Astrocyte of the cerebellum (primary cell): Measurements from ENCODE around the gene NFX1.

Experiments
- DNase-seq: peaks from one replicate; pipeline ENCODE4 v3.0.0-alpha.2; 2011; ENCODE audit warnings: low read depth
- H3K4me3 ChIP-seq: 2 replicates; pipeline ENCODE4 v1.5.1; 2011; ENCODE audit warnings: mild to moderate bottlenecking, low read depth, low read length, moderate library complexity
- CTCF ChIP-seq: IDR thresholded peaks from 2 replicates; pipeline ENCODE4 v1.5.1; 2012; ENCODE audit warnings: low read length, low read depth, moderate library complexity, mild to moderate bottlenecking; ENCODE audit errors: missing control alignments
- in situ Hi-C: cut with HindIII; loops from 2 replicates; pipeline ENCODE4 v1.10.0; 2017; ENCODE audit warnings: low sequenced_read_pairs

Gene NFX1

GRCh38 chr9:33297432-33297831 lies 7.1 kb downstream of the NFX1 start:
- DNase-seq: no peak
- H3K4me3 ChIP-seq: no peak overlapping the region
- TF ChIP-seq CTCF: no peak
- in situ Hi-C loops: loop anchor here (25.0 kb wide), 1 partner anchor 165 kb away; the partner anchor contains the start of gene NOL6

GRCh38 chr9:33300546-33300945 lies 10.2 kb downstream of the NFX1 start:
- TF ChIP-seq CTCF: no peak
- in situ Hi-C loops: no loop called here
- H3K4me3 ChIP-seq: no peak overlapping the region
- no peak for DNase-seq

- no peak overlapping the region for H3K4me3 ChIP-seq
- TF ChIP-seq CTCF: no peak
- in situ Hi-C loops: no loop called here
- DNase-seq: no peak
Measured at GRCh38 chr9:33304362-33304761, 14.0 kb downstream of the NFX1 start.

- TF ChIP-seq CTCF: no peak
- no peak overlapping the region for H3K4me3 ChIP-seq
- no peak for DNase-seq
- in situ Hi-C loops: no loop called here
Measured at GRCh38 chr9:33306037-33306436, 15.7 kb downstream of the NFX1 start.

GRCh38 chr9:33307067-33307466 lies 16.8 kb downstream of the NFX1 start:
- no peak for TF ChIP-seq CTCF
- in situ Hi-C loops: no loop called here
- no peak for DNase-seq
- no peak overlapping the region for H3K4me3 ChIP-seq

- H3K4me3 ChIP-seq: no peak overlapping the region
- in situ Hi-C loops: no loop called here
- DNase-seq: no peak
- no peak for TF ChIP-seq CTCF
Measured at GRCh38 chr9:33309903-33310302, 19.6 kb downstream of the NFX1 start.

- in situ Hi-C loops: no loop called here
- no peak overlapping the region for H3K4me3 ChIP-seq
- DNase-seq: no peak
- TF ChIP-seq CTCF: no peak
Measured at GRCh38 chr9:33310748-33311147, 20.4 kb downstream of the NFX1 start.
